ENCODE results near the gene ADAMTSL1. TPM values are rescaled to one million over a fixed set of nuclear protein-coding genes. Genes with fewer than 3 reads are reported as not detected.

ADAMTSL1 gene
- polyA plus RNA-seq (ENCODE audit: insufficient read length in 10 of 10): 10 to 100 TPM; 10.8 to 27.8 (median 16.3) TPM
- long read RNA-seq, donor 1: 0 reads
- long read RNA-seq, donor 2: 0 reads
- long read RNA-seq, donor 3: 0 reads
- long read RNA-seq, donor 4, partial matches to known transcripts: 0 of 1 reads
- long read RNA-seq, donor 4, other reads (novel, unspliced or antisense): 0 of 1 reads
- long read RNA-seq, donor 5, partial matches to known transcripts: 6 of 6 reads
- long read RNA-seq, donor 5, other reads (novel, unspliced or antisense): 0 of 6 reads
- long read RNA-seq, donor 6: 0 reads
- long read RNA-seq, donor 7, full-length matches to known transcripts: 2 of 2 reads
- long read RNA-seq, donor 7, partial matches to known transcripts: 0 of 2 reads
- long read RNA-seq, donor 7, other reads (novel, unspliced or antisense): 0 of 2 reads
- long read RNA-seq, donor 8: 0 reads
- long read RNA-seq, donor 9: 0 reads

- peak; percentile 72 to 90 (median 89) for DNase-seq
Measured at GRCh38 chr9:18473652-18474279, at the start of gene ADAMTSL1. TSS of gene ADAMTSL1 (plus strand) at chr9:18474153. CDS start at chr9:18474233, 80 bp downstream.

DNA sequence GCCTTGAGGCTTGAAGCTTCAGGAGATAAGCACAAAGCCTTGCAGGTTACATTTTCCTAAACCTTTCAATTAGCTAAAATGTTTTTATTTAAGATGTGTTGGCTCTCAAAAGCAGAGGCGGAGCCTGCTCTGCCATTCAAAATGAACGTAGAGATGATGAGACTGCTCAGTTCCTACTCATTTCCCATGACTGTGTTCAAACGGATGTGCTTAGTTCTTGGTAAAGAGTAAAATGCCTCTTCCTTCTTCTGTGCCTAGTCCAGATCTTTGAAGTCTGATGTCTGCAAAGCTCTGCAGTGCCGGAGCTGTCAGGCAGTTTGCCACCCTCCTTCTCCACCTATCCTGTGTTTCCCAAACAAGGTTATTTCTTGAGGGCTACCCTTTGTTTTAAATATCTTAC lies 46.3 kb upstream of the ADAMTSL1 start:
- no peak for DNase-seq

GRCh38 chr9:18428661-18429060 lies 45.3 kb upstream of the ADAMTSL1 start:
- DNase-seq: peak in 1 of 3 donors; percentile 32

DNA sequence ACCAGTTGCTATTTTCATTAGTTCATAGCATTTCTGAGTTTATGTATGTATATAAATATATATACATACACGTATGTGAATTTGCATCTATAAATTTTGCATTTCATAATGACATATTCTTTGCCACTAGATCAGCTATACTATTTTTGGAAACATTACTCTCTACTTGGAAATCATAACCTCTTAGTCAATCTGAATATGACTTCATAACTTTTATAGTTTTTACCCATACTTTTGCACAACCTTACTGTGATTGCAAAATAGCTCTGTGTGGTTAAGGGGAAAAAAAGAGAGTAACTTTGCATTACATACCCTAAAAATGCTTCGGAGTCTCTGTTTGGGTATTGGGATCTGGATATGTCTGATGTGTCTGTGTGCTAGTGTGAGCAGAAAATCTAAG lies 44.9 kb upstream of the ADAMTSL1 start:
- DNase-seq: peak in 2 of 3 donors; percentile 32 to 67

DNA sequence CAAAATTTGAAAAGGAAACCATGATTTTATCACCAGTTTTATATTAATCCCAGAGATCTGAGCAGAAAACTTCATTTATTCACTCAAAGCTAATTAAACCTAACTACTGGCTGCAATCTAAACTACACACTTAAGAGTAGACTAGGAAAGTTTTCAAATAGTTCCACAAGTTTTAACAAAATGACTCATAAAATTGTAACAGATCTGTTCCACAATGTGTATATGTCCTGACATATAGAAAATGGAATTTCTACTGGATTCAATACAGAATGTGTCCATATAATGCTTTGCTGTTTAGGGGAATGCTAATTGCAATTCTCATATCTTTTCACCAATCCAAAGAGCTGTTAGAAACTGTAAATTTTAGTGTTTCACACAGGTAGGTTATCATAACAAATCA lies 40.3 kb upstream of the ADAMTSL1 start:
- DNase-seq: no peak

DNA sequence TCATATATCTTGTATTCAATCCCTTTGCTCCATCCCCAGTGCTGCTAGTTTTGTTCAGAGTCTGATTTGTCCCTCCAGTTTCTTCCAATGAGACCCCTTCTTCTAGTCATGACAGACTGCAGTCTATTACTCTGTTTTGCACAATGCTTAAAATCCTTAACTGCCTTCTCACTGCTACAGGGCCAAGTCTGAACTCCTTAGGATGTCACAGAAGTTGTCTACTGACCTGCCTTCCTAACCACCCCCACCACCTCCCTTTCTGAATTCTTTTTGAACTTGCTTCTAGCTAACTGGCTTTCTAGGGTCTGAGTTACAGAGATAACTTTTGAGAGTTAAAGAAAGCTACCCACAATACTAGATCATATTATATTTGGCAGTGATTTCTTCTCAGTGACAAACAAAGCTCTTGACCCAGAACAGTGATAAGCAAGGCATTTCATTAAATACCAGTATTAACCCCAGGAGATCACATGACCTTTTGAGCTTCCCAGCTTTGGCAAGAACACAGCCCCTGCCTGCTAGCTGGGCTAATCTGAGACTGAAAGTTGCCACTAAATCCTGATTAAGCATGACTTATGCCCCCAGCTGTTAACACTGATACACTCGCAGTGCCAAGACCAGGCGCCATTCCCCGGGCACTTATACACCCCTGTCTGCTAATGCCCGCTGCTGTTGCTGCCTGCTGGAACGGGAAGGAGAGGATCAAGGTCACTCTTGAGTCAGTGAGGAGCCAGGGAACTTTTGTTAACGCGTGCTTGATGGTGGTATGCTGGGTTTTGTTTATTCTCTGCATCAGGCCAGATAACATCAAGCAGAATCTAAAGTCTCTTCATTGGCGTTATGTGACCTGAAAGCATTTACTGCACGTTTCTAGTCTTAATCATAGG lies 36.4 kb upstream of the ADAMTSL1 start:
- DNase-seq: peak; percentile 40 to 64 (median 55)

- peak; percentile 61 to 90 (median 68) for DNase-seq
Measured at GRCh38 chr9:18438300-18438925, 35.5 kb upstream of the ADAMTSL1 start.

DNA sequence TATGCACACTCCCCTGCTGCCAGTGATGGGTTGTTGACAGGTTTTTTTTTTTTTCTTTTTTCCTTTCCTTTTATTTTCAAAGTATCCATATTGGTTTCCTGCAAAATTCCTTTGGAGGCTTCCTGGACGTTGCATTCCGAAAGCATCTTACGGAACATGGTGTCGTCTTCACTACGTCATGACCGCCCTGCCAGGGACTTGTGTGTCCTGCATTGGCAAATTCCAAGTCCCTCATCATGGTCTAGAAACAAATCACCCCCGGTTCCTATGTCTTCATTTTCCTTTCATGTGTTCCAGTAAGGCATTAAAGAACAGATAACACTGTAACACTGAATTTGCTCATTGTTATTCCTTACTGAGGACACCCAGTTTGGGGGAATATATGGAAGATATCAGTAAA lies 35.0 kb upstream of the ADAMTSL1 start:
- DNase-seq: no peak

- no peak for DNase-seq
Measured at GRCh38 chr9:18441261-18441660, 32.7 kb upstream of the ADAMTSL1 start.

- DNase-seq: peak; percentile 68 to 84 (median 68)
Measured at GRCh38 chr9:18442629-18443491, 31.1 kb upstream of the ADAMTSL1 start.

DNA sequence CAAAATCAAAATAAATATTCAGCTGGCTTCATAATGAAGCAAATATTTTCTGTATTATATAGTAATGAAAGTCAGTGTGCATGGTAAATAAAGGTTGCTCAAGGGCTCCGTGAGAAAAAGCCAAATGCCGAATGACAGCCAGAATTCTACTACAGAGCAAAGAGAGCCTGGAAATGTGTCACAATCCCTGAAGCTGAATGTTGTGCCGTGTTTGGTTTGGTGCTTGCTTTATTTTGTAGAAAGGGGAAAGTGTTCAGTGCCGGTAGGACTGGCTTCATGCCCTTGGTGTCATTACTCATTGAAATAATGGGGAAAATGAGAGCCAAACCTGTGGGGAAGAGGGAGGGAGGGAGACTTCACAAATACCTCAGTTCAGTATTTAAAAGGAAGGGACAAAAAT lies 26.8 kb upstream of the ADAMTSL1 start:
- no peak for DNase-seq

GRCh38 chr9:18447541-18447940 lies 26.4 kb upstream of the ADAMTSL1 start:
- no peak for DNase-seq

GRCh38 chr9:18448101-18448500 lies 25.9 kb upstream of the ADAMTSL1 start:
- DNase-seq: no peak

DNA sequence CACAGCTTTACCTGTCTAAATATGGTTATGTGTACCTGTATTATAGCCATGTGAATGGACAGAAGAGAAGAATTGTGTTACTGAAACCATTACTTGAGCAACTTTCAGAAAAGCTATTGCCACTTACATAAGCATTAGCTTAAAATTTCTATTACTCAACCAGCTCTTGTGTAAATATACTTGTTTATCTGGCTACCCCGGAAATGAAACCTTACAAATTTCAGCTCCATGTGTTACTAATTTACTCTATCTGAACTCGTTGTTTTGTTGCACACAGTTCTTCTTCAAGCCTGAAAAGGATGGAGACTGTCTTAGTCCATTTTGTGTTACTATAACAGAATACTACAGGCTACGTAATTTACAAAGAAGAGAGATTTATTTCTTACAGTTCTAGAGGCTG lies 22.5 kb upstream of the ADAMTSL1 start:
- DNase-seq: no peak

GRCh38 chr9:18452276-18452675 lies 21.7 kb upstream of the ADAMTSL1 start:
- no peak for DNase-seq

DNA sequence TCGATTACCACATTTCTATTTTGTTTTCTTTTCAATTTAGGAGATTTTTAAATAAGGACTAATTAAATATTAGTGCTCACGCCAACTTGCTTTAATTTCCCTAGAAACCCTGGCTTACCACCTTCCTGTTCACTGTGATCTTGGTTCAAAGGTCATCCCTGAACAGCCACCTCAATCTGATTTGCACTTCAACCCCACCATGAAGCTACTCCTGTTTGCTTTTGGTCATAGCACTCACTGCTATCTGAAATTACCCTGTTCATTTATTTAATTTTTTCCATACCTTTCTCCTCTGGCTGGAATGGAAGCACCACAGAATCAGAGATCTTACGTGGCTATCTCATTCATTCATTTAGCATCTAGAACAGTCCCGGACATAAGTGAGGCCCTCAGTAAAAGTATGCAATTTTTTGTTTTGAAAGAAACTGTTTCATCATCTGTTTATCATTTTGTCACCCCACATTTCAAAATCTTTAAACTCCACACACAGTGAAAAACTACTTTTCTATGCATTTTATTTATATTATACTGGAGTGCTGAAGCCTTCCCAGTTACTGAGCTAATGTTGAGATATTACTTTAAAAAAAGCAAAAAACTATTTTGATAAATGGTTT lies 17.2 kb upstream of the ADAMTSL1 start:
- no peak for DNase-seq

DNA sequence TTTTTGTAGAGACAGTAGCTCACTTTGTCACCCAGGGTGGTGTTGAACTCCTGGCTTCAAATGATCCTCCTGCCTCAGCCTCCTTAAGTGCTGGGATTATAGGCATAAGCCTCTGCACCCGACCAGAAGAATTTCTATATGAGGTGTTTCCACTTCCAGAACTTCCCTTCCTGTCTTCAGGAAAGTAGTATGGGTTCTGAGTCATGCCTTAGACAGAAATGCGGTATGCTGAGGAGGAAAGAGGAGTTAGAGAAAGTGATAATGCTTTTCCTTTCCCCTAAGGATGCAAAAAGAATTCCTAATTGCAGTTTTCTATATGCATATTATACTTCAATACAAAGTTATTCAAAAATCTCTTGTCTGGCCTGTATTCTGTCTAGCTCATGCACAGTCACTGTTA lies 16.4 kb upstream of the ADAMTSL1 start:
- no peak for DNase-seq

GRCh38 chr9:18459962-18460584 lies 13.9 kb upstream of the ADAMTSL1 start:
- DNase-seq: no peak

GRCh38 chr9:18461496-18461895 lies 12.5 kb upstream of the ADAMTSL1 start:
- DNase-seq: no peak

DNA sequence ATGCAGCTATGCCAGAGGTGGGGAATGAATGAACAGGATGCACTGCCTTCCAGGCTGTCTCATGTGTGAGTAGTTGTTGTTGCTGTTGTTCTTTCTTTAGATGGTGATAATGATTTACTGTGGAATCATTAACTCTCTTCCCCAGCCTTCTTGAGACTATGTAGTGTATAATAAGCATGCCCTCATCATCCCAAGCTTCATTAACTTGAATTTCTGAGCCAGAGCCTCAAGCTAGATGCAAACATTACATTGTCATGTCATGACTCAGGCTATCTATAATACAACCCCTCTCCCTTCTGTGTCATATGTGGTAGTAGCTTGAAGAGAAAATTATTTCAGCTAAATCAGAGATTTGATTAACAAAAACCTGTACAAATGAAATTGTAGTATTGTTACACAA lies 10.0 kb upstream of the ADAMTSL1 start:
- DNase-seq: no peak
